ENCODE measurements around the gene NLGN3.

The NLGN3 gene

DNA sequence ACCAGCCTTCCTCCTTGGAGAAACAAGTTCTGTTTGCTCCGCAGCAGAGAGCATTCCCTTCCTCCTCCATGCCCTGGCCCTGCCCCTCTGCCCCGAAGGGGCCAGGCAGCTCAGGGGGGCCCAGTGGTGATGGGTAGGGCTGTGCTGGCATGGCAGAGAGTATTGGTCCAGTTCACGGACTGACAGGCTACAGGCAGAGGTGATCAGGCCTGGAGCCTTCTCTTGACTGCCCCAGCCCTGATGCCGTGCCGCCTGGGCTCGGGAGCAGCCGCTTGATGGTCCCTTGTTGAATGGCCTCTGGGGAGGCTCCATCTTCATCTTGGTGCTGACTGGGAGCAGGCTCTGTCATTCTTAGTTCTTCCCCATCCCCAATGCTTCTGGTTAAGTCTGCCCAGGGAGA lies 9.6 kb downstream of the NLGN3 start:
- in situ Hi-C loops (cut with HindIII; ENCODE audit: low sequenced_read_pairs) = no loop called here
- DNase-seq (ENCODE audit: low read depth, low spot score) = no peak
- H3K4me3 ChIP-seq (ENCODE audit: low read depth, low read length) = no peak overlapping the region
- TF ChIP-seq, protein P1, sequence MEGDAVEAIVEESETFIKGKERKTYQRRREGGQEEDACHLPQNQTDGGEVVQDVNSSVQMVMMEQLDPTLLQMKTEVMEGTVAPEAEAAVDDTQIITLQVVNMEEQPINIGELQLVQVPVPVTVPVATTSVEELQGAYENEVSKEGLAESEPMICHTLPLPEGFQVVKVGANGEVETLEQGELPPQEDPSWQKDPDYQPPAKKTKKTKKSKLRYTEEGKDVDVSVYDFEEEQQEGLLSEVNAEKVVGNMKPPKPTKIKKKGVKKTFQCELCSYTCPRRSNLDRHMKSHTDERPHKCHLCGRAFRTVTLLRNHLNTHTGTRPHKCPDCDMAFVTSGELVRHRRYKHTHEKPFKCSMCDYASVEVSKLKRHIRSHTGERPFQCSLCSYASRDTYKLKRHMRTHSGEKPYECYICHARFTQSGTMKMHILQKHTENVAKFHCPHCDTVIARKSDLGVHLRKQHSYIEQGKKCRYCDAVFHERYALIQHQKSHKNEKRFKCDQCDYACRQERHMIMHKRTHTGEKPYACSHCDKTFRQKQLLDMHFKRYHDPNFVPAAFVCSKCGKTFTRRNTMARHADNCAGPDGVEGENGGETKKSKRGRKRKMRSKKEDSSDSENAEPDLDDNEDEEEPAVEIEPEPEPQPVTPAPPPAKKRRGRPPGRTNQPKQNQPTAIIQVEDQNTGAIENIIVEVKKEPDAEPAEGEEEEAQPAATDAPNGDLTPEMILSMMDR (IDR thresholded peaks at IDR 0.05; ENCODE audit: low read depth, low read length) = no peak

DNA sequence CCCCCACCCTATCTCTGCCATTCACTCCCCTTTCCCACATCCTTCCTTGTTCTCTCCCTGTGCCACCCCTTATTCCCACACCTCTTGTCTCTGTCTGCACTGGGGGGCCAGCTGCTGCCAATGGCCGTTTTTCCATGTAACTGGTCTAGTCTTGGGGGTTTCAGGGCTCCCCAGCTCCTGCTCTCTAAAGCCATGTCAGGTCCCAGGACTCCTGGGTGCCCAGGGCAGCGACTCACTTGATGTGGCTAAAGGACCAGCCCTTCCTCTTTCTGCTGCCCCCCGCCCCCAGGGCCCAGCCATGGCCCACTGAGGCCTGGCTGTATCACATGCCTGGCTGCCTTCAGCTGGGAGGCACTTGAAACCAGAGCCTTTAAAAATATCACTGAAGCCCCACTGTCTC lies 10.0 kb downstream of the NLGN3 start:
- in situ Hi-C loops (cut with HindIII; ENCODE audit: low sequenced_read_pairs) = no loop called here
- DNase-seq (ENCODE audit: low read depth, low spot score) = no peak
- H3K4me3 ChIP-seq (ENCODE audit: low read depth, low read length) = no peak overlapping the region
- TF ChIP-seq, protein P1 (IDR thresholded peaks at IDR 0.05; ENCODE audit: low read depth, low read length) = no peak

DNA sequence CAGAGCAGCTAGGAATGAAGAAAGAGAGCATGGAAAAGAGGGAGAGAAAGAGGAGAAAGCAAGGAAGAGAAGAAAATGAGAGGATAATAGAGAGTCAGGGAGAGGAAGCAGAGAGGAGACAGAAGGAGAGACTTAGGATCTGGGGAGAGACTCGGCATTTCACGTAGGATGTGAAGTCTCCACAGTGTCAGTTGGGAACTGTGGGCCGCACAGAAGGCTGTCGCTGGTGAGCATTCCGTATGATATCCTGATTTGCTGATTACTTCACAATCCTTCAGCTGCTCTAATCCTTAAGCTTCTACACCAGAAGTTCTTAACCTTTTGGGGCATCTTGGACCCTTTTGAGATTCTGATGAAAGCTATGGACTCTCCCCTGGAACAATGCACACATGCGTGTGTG lies 14.0 kb downstream of the NLGN3 start:
- no peak overlapping the region for H3K4me3 ChIP-seq (ENCODE audit: low read depth, low read length)
- TF ChIP-seq, protein P1 (IDR thresholded peaks at IDR 0.05; ENCODE audit: low read depth, low read length) = no peak
- in situ Hi-C loops (cut with HindIII; ENCODE audit: low sequenced_read_pairs) = no loop called here
- no peak for DNase-seq (ENCODE audit: low read depth, low spot score)

DNA sequence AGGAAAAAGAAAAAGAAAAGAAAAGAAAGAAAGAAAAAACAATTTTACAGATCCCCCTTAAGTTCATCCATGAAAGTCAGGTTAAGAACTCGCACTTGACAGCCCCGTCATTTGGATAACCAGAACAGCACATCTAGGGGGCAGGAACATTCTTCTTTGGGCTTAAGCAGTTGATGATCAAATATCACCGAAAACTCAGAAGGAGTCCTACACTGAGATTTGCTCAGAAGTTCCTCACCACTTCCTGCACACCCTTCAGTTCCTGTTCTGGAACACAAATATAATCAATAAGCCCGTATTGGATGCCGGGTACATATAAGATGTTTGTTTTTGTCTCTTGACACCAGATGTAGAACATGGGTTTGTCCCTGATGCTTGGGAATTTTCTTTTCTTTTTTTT lies 14.7 kb downstream of the NLGN3 start:
- TF ChIP-seq, protein P1 (IDR thresholded peaks at IDR 0.05; ENCODE audit: low read depth, low read length) = no peak
- in situ Hi-C loops (cut with HindIII; ENCODE audit: low sequenced_read_pairs) = no loop called here
- DNase-seq (ENCODE audit: low read depth, low spot score) = no peak
- H3K4me3 ChIP-seq (ENCODE audit: low read depth, low read length) = no peak overlapping the region

DNA sequence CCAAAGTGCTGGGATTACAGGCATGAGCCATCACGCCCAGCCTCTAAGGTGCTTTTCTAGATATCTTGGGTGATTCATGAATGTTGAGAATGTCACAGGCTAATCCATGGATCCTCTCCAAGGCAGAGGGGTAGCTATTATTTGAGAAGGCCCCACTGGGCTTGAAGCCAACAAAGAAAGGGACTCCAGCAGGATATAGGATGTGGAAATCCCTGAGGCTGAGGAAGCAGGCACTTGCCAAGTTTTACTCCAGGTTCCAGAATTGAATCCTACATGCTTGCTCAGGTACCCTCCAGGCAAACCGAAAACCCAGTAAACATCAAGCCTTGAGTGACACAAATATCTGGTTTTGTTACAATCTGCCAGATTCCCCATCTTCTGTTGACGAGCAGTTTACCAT lies 15.8 kb downstream of the NLGN3 start:
- no peak overlapping the region for H3K4me3 ChIP-seq (ENCODE audit: low read depth, low read length)
- TF ChIP-seq, protein P1 (IDR thresholded peaks at IDR 0.05; ENCODE audit: low read depth, low read length) = no peak
- no peak for DNase-seq (ENCODE audit: low read depth, low spot score)
- in situ Hi-C loops (cut with HindIII; ENCODE audit: low sequenced_read_pairs) = no loop called here

DNA sequence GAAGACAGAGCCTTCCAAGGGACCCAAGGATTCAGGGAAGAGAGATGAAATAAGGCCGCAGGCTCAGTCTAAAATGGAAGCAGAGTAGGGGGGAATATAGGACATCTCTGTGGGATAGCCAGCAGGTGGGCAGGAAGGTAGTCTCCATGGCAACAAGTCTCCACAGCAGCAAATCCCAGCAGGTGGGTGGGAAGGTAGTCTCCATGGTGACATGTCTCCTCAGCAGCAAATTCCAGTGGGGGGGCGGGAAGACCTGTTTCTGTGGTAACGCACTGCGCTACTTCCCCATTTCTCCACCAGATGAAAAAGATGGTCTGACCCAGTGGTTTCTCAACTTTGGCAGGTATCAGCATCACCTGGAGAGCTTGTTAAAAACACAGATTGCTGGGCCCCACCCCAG lies 18.3 kb downstream of the NLGN3 start:
- TF ChIP-seq, protein P1 (IDR thresholded peaks at IDR 0.05; ENCODE audit: low read depth, low read length) = no peak
- no peak for DNase-seq (ENCODE audit: low read depth, low spot score)
- in situ Hi-C loops (cut with HindIII; ENCODE audit: low sequenced_read_pairs) = no loop called here
- H3K4me3 ChIP-seq (ENCODE audit: low read depth, low read length) = no peak overlapping the region

DNA sequence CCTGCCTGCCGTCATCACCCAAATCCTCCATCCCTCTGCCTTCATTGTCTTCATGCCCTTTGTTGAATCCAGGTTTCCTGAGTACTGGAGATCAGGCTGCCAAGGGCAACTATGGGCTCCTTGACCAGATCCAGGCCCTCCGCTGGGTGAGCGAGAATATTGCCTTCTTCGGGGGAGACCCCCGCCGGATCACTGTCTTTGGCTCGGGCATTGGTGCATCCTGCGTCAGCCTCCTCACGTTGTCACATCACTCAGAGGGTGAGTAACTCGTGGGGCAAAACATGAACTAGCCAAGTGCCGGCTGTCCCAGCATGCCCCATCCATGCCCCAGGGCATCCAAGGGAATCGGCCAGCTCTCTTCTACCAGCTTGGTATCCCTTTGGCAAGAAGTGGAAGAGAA lies 19.4 kb downstream of the NLGN3 start:
- DNase-seq (ENCODE audit: low read depth, low spot score) = no peak
- TF ChIP-seq, protein P1 (IDR thresholded peaks at IDR 0.05; ENCODE audit: low read depth, low read length) = no peak
- in situ Hi-C loops (cut with HindIII; ENCODE audit: low sequenced_read_pairs) = no loop called here
- H3K4me3 ChIP-seq (ENCODE audit: low read depth, low read length) = no peak overlapping the region

Measured in astrocyte of the spinal cord (primary cell).